ENCODE data around the gene NWD2.

NWD2 gene

GRCh38 chr4:37422102-37422501, 177.6 kb downstream of the NWD2 start:
- no peak for TF ChIP-seq ZFX (IDR thresholded peaks at IDR 0.05; ENCODE audit: borderline replicate concordance)
- TF ChIP-seq, protein P1, sequence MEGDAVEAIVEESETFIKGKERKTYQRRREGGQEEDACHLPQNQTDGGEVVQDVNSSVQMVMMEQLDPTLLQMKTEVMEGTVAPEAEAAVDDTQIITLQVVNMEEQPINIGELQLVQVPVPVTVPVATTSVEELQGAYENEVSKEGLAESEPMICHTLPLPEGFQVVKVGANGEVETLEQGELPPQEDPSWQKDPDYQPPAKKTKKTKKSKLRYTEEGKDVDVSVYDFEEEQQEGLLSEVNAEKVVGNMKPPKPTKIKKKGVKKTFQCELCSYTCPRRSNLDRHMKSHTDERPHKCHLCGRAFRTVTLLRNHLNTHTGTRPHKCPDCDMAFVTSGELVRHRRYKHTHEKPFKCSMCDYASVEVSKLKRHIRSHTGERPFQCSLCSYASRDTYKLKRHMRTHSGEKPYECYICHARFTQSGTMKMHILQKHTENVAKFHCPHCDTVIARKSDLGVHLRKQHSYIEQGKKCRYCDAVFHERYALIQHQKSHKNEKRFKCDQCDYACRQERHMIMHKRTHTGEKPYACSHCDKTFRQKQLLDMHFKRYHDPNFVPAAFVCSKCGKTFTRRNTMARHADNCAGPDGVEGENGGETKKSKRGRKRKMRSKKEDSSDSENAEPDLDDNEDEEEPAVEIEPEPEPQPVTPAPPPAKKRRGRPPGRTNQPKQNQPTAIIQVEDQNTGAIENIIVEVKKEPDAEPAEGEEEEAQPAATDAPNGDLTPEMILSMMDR (IDR thresholded peaks at IDR 0.05): no peak

DNA sequence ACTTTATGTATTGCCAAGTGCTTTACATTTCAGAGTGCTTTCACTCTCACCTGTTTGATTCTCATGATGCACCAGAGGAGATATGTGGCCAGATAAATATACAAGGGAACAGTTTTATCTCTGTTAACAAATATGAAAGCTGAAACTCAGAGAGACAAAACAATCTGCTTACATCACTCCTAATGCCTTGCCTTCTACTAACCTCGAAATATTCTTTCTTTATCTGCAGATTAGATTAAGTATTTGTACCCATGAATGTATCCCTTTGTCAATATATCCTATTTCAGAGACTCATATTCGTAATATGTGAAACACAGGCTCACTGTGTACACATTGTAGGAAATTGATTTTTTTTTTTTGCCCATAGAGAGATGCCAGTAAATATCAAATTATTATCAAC, 178.1 kb downstream of the NWD2 start:
- no peak overlapping the region for H3K27ac ChIP-seq
- TF ChIP-seq ZFX (IDR thresholded peaks at IDR 0.05; ENCODE audit: borderline replicate concordance): no peak
- TF ChIP-seq, protein P1 (IDR thresholded peaks at IDR 0.05): no peak

More at GRCh38 chr4:37422102-37422501, 177.6 kb downstream of the NWD2 start:
- H3K27ac ChIP-seq: no peak overlapping the region

DNA sequence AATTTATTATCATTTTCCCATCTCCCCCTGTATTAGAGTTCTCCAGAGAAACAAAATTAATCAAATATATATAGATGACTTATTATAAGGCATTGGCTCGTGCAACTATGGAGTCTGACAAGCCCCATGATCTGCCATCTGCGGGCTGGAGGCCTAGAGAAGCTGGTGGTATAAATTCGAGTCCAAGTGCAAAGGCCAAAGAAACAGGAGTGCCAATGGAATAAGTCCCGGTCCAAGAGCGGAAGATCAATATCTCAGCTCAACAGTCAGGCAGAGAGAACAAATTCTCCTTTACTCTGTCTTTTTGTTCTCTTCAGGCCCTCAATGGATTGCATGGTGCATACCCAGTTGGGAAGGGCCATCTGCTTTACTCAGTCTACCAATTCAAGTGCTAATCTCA, 178.8 kb downstream of the NWD2 start:
- TF ChIP-seq, protein P1 (IDR thresholded peaks at IDR 0.05): no peak
- H3K27ac ChIP-seq: no peak overlapping the region

DNA sequence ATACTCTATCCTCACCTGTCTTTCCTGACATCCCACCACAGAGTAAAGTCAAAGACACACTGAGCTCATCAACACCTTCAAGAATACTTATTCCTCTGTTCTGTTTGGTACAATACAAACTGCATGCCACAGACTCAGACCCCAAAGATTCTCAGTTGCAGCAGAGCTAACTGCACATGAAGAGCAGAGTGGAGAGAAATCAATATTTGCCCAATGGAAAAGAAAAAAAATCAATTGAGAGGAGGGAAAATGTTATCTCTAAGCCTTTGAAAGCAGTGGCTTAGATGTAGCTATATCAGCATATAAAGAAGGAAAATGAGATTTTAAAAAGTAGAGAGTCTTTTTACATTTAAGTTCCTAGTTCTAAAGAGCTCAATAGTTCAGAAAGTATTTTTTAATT, 180.2 kb downstream of the NWD2 start:
- TF ChIP-seq ZFX (IDR thresholded peaks at IDR 0.05; ENCODE audit: borderline replicate concordance): no peak
- TF ChIP-seq, protein P1 (IDR thresholded peaks at IDR 0.05): no peak
- no peak overlapping the region for H3K27ac ChIP-seq

GRCh38 chr4:37425857-37426256, 181.3 kb downstream of the NWD2 start:
- TF ChIP-seq, protein P1 (IDR thresholded peaks at IDR 0.05): no peak
- no peak for TF ChIP-seq ZFX (IDR thresholded peaks at IDR 0.05; ENCODE audit: borderline replicate concordance)
- no peak overlapping the region for H3K27ac ChIP-seq

DNA sequence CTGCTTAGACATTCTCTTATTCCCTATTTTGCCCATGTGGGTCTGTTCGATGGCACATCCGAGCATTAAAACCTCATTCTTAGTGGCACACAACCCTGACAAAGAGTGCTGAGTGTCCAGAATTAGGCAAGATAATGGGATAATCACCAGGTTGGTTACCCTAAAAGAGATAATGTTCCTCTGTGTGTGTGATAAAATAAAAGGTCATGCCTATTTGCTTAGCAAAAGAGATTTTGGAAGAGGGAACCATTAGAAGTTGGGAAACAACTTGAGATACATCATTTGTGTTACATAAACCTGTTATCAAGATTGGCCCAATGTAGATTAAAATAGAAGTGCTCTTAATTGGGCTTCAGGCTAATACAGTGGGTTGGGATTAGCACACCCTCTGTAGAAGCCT, 182.7 kb downstream of the NWD2 start:
- TF ChIP-seq, protein P1 (IDR thresholded peaks at IDR 0.05): no peak
- no peak for TF ChIP-seq ZFX (IDR thresholded peaks at IDR 0.05; ENCODE audit: borderline replicate concordance)
- H3K27ac ChIP-seq: no peak overlapping the region

- peak overlapping the region; percentile 85 for H3K27ac ChIP-seq
- TF ChIP-seq, protein P1 (IDR thresholded peaks at IDR 0.05): no peak
- no peak for TF ChIP-seq ZFX (IDR thresholded peaks at IDR 0.05; ENCODE audit: borderline replicate concordance)
Measured at GRCh38 chr4:37429906-37430305, 185.4 kb downstream of the NWD2 start.

All from 22Rv1 (cell line).